HG03439 (cell line): ENCODE measurements around the gene MAFF.

Experiments
- ATAC-seq: cut with Tn5 transposase; IDR thresholded peaks from one replicate; pipeline ENCODE4 v1.9.1; 2021; ENCODE audit warnings: mild to moderate bottlenecking, moderate library complexity; ENCODE audit not compliant: unreplicated experiment

Gene MAFF

DNA sequence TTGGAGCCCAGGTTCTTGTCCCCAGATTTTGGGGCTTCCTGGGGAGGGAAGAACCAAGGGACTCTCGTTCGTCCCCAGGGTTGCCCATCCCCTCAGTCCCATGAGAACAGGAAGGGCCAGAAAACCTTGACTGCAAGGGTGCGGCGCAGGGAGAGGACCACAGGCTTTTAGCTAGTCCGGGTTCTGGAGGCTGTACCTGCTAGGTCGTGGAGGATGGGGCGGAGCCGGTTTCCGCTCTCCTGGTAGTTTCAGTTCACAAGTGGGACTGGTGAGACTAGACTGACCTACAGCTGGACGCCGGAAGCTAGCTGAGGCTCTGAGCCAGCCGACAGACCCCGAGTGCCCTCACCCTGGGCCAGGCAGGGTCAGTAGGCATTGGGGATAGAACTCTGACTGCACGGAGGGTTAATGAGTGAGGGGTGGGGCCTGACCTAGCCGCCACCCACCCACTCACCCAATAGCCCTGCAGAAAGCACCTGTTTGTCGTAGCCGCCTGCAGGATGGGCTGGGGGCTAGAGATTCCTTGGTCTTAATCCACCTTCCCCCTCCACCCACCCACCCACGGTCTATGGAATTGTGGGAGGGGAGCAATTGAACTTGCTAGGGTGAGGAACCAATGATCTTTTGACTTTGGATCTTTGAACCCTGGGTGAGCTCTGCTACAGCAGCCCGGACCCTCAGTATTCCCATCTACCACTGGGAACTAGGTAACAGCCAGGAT lies 1.5 kb downstream of the MAFF start:
- no peak for ATAC-seq

DNA sequence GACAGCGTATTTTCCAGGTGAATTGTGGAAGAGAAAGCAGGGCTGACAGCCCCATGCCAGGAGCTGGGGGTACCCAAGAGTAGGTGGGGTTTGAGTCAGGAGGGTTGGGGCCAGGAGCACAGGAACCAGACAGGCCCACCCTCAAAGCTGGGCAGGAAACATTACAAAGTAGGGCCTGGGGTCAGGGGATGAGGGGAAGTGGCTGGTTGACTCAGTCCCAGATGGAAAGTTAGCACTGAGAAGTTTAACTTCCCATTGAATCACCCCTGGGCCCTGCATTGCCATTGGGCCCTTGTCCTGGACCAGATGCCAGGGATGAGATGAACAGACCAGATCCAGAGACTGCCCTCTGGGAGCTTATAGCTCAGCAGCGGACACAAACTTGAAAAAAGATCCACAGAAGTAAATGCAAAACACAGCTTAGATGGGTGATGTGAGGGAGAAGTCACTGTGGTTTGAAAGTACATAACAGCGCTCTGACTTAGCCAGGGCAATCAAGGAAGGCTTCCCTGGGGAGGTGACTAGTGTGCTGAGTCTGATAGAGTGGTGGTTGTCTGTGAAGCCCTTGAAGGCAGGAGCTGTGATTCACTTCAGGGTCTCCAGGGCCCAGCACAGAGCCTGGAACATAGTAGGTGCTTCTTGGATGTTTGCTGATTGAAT lies 2.2 kb downstream of the MAFF start:
- ATAC-seq: no peak

DNA sequence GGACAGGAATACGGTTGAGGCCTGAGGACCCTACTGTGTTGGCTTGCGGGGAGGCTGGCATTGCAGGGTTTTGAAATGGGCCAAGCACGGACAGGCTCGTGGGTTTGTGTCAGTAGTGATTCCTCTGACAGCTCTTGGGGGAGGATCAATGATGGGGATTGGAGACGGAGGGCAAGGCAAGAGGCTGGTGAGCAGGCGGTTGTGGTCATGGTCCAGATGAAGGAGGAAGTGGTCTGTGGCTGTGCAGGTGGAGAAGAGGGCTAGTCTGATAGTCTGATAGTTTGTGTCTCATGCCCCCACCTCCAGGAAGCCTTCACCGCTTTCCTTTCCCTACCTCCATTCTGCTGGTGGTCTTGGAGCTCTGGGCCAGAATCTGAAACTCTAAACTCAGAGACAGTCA lies 3.0 kb downstream of the MAFF start:
- no peak for ATAC-seq

DNA sequence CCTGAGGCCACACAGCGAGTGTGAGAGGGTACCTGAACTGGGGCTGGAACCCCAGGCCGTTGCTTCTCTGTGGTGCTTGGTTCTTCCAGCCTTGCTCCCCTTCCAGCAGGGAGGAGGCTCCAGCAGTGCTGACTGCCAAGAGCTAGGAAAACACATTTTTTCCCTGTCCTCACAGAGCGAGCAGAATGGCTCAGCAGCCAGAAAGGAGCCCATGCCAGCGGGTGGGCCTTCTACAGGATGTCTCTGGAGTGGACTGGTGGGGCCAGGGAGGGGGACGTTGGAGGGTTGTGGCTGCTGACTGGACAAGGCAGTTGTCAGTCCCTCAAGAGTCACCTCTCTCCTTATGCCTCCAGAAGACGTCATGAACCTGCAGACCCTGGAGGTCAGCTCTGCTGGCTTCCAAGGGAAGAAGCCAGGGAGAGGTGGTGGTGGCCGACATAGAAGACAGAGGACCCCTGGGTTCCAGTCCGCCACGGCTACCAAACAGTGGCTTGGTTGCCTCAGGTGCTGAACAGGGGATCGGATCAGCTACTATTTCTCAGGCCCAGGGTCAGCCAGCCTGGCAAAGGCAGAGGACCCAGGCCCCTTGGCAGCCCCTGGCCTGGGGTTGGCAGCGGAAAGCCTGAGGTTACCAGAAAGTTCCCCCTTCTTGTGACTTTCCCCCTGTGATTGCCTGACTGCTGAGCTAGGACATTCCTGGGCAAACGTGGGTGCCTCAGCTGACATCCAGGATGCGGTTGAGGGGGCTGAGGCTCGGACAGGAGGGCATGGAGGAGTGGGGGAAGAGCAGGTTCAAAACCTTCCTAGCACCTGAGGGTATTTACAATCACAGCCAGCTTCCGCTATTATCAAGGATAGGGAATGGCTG lies 3.7 kb downstream of the MAFF start:
- no peak for ATAC-seq

DNA sequence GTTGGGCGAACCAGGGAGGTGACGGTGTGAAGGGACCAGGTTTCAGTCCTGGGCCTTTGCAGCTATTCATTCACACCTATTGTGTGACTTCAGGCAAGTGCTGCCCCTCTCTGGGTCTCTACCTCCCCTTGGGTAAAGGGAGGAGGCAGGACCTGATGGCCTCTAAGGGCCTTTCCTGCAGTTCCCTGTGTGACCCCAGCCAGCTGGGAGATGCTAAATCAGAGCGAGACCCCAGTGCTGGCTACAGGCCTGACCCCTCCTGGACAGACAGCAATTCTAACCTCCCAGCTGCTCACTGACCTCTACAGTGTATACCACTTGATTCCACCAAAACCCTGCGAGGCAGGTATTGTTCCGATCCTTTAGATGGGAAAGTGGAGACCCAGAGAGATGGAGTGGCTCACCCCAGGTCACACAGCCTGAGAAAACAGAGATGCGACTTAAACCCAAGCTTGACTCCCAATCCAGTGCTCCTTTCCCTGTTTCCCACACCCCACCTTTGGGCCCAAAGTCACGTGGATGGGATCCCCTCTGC lies 6.2 kb downstream of the MAFF start:
- ATAC-seq: no peak

DNA sequence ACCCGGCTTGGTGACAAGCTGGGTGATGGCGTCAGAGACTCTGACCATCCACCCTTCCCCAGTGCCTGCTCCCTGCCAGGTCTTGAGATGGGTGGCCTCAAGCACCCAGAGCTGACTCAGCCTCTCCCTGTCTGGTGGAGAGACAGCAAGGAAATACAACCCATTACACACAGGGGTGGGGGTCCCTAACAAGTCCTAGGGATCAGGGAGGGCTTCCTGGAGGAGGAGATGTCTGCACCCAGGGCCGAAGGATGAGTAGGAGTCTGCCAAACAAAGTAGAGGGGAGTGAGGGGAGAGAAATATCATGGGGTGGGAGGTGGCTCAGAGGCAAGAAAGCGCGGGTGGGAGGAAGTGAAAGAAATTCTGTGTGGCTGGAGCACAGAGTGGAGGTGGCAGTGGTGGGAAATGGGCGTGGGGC lies 6.8 kb downstream of the MAFF start:
- no peak for ATAC-seq

DNA sequence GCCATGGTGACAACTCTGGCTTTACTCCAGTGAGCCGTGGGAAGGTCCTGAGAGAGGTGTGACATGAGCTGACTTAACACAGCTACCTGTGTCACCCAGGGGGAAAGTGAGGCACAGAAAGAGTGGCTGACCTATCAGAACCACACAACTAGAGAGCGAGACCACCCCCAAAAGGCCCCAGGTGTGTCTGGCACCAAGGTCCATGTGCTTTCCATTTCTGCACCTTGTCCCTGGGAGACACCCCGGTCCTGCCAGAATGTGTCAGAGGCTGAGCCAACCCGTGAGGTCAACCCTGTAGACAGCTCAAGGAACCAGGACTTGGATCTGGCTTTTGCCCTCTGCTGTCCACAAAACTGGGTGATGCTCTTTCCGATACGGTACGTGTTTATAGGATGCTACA lies 9.8 kb downstream of the MAFF start:
- no peak for ATAC-seq

DNA sequence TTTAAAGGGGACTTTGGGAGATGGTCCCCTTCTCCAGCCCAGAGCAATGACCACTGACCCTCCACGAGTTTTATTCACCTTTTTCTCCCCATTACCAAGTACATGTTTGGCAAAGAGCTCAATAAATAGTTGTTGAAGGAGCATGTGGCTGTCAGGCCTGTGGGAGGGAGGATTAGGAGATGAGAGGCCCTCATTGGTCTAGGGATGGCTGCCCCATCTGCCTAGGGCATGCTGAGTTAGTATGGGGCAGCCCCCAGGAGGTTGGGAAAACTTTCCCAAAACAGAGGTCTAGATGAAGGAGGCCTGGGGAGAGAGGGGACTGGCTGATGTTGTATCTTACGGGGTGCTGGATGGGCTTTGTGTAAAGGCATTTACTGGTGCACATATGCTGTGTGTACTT lies 10.6 kb downstream of the MAFF start:
- ATAC-seq: no peak

DNA sequence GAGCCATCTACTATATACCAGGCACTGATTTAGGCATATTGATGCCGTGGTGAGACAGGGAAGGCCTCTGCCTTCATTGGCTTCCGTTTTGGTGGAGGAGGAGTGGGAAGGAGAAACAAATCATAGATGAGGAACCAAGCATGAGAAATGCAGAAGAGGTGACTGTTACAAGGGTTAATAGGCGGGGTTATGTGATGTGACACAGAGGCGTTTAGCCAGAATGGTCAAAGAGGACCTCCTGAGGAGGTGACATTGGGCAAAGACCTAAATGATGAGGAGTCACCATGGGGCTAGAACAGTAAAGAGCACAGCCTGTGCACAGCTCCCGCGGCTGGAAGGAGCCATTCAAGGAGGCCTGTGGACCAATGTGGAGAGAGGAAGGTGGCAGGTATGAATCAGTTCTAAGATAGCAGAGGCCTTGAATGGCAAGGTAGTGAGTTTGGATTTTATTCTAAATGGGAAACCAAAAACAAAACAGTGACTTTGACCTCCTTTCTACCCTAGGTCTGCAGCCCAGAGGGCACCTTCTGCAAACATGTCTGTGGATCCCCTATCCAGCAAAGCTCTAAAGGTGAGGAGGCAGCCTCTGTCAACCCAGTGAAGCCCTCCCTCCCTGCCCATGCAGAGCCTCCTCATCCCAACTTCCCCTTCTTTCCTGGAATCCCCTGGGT lies 11.7 kb downstream of the MAFF start:
- ATAC-seq: no peak

DNA sequence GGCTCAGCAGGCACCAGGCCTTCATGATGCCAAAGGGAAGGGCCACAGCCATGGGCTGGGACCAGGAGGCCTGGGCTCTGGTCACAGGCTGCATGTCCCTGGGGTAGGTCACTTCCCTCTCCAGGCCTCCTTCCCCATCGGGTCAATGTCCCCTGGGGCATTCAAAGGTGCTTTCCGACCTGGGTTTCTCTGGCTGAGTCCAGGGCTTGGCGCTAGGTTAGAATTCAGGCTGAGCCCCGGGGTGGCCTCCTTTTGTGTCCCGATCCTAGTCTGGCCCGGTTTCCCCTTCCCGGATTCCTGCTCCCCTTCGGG lies 12.2 kb downstream of the MAFF start:
- ATAC-seq: no peak

DNA sequence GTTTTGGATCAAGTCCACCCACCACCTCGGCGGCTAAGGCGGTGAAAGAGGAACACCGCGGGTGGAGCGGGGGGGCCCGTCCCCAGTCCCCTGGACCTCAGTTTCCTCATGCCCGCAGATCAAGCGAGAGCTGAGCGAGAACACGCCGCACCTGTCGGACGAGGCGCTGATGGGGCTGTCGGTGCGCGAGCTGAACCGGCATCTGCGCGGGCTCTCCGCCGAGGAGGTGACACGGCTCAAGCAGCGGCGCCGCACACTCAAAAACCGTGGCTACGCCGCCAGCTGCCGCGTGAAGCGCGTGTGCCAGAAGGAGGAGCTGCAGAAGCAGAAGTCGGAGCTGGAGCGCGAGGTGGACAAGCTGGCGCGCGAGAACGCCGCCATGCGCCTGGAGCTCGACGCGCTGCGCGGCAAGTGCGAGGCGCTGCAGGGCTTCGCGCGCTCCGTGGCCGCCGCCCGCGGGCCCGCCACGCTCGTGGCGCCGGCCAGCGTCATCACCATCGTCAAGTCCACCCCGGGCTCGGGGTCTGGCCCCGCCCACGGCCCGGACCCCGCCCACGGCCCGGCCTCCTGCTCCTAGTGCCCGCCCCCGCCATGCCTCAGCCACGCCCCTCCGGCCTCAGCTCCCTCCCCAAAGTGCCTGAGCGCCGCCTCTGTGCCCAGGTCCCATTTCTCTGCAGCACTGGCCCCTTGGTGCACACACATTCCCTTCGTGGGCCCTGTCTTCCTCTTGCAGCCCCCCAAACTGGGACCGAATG lies 12.7 kb downstream of the MAFF start:
- ATAC-seq: peak; percentile 61

DNA sequence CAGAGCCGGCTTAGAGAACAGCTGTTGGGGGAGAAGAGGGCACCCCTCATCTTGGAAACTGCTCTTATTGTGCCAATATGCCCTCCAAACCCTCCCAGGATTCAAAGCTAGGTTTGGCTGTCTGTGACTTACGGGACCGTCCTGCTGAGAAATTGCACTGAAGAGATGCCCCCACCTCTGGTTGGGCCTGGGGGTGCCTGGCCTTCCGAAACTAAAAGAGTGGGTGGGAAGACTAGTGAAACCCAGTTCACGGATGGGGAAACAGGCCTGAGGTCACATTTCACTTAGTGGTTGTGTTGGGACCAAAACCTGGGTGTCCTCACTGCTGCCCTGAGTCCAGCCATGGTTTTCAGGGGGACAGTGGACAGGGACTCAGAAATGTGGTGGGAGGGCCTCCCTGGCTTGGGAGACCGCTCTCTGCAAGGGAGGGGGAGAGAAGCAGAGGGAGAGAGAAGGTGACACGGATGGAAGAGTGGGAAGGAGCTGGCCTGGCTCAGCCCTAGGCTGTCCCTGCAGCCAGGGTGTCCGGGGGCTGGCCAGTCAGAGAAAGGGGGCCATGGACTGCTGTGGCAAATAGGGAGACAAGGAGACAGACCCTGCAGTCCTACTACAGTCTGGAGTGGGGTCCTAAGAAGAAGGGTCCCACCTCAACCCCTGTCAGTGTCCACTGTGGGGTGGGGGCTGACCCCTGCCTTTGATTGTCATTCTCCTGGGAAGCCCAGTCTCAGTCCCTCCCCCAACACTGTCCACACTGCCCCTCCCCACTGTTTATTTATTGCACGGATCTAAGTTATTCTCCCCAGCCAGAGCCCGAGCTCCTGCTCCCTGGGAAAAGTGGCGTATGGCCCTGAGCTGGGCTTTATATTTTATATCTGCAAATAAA lies 13.6 kb downstream of the MAFF start:
- no peak for ATAC-seq

DNA sequence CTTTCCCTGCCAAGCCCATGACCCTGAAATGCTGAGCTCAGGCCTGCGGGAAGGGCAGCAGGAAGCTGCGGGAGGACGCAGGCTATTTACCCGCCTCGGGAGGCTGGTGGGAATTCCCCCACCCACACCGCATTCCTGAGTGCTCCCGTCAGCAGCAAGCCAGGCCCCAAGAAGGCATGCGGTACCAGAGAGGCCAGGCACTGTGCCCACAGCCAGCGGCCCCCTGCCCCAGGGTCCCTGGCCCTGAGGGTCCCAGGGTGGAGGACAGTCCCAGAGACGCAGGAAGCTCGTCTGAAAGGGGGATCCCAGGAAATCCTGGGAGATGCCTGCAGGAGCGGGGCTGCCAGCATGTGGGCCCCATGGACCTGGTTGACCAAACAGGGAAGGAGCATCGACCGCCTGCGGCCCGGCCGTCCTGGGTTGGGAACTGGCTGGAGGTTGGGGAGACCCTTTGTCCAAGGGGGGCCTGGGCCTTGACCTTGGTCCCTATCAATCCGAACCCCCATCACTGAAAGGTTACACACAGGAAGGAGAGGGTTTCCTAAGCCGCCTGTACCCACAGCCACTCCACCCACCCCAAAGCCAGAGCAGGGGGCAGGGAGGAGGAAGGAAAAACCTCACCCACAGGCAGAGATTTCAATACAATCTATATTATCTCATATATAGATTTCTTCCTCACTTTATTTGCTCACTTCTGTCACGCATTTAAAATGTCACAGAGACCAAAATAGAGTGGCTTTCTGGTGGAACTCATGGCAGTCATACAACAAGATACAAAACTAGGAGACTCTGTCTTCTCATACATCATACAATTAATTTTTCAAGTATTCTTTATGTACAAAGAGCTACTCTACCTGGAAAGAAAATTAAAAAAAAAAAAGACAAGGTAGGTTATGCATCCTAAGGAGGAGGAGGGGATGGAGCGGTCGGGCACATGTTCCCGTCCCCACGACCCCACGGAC lies 17.1 kb downstream of the MAFF start:
- no peak for ATAC-seq

DNA sequence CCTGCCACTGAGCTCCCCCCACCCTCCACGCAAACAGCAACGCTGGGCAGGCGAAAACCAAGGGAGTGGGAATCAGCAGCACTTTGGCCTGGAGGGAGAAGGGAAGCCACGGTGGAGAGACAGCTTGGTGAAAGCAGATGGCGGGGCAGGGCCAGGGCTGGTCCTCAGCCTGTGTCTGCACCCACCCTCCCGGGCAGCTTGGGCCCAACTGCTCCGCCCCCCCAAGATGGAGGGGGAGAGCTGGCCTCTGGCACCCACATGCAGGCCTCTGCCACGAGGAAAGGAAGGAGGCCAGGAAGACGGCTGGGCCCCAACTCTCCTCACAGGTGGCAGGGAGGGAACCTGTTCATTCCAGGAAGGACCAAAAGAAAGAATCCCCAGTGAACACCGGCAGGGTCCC lies 17.8 kb downstream of the MAFF start:
- ATAC-seq: no peak

DNA sequence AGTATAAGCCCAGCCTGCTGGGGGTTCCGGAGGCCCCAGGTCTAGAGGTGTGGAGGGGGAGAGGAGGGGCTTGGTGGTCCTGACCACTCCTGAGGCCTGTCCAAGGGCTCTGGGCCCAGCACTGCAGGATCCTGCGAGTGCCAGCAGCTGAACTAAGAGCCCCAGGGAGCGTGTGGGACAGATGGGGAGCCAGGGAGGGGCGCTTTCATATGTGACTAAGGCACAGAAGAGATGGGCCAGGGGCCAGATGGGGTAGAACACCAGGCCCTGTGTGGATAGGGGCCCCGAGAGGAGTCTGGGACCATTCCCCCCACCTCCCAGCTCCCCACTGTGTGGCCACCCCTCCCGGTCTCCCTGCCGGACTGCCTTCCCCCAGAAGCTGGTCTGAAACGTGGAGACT lies 18.4 kb downstream of the MAFF start:
- no peak for ATAC-seq

DNA sequence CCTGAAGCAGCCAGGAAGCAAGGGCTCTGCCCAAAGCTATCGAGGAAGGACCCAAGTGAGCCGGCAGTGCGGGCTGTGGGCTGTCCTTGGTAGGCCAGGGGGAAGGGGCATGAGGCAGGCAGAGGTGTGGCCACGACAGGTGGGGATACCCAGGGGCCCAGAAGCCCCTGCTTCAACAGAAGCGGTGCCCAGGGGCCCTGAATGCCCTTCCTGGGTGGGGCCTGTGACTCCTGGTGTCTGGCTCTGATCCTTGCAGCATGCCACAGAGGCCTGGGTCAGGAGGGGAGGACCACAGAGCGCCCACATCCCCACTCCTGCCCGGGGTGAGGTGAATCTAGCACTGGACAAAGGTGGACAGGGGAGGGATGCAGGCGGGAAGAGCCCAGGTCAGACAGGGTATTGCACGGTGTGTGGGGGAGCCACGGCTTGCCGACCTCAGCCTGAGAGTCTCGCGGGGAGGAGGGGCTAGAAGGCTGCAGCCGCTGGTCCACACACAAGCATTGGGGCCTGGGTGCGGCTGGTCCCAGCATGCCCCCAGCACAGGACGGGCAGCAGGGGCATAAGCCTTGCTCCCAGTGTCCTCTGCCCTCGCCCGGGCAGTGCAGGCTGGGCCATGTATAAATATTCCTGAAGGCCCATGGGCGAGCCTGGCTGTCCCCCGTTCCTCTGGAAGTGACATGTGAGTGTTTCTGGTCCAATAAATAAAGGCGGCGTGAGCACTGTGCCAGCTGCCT lies 19.0 kb downstream of the MAFF start:
- no peak for ATAC-seq

DNA sequence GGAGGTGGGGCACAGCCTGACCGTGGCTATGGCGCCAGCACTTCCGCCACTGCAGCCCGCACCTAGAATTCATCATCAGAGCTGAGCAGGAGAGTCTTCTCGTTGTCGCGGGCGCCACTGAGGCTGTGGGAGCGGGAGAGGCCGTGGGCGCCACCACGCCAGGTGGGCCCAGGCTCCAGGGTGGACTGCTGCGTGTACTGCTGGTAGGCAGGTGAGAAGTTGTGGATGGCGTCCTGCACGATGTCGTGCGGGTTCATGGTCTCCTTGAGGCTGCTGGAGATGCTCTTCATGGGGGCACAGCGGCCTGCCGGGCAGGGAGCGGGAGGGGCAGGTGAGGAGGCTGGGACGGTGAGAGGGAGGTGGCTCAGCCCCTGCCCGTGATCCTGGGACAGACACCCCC lies 19.6 kb downstream of the MAFF start:
- no peak for ATAC-seq
